Left ventricle myocardium inferior (tissue), 1 donor: ENCODE data around the gene SFN. TPM values are rescaled to one million over a fixed set of nuclear protein-coding genes. Genes with fewer than 3 reads are reported as not detected.
A peak's percentile ranks its signal among the peaks of the same experiment; 100 is the strongest.
"Not testable (repeated sequence)": the region's sequence is repeated elsewhere in the genome, so short reads cannot be mapped to it uniquely, and the experiment has no call there.

Source experiments
- DNase-seq: peaks from one replicate; pipeline ENCODE4 v3.0.0-alpha.2; 2020
- H3K27ac ChIP-seq: fragments of 200-600 bp; replicated peaks from 2 replicates; pipeline ENCODE4 v1.8.0; 2021
- H3K27me3 ChIP-seq: fragments of 200-600 bp; 2 replicates; pipeline ENCODE4 v1.8.0; 2021; ENCODE audit warnings: low read depth
- H3K36me3 ChIP-seq: fragments of 200-600 bp; 2 replicates; pipeline ENCODE4 v1.8.0; 2021
- H3K4me1 ChIP-seq: fragments of 200-600 bp; 2 replicates; pipeline ENCODE4 v1.8.0; 2021
- H3K4me3 ChIP-seq: fragments of 200-600 bp; 2 replicates; pipeline ENCODE4 v1.8.0; 2021; ENCODE audit warnings: mild to moderate bottlenecking, moderate library complexity
- H3K9me3 ChIP-seq: fragments of 200-600 bp; replicated peaks from 2 replicates; pipeline ENCODE4 v1.8.0; 2021
- CTCF ChIP-seq: fragments of 200-600 bp; IDR thresholded peaks from 2 replicates; pipeline ENCODE4 v1.8.0; 2021; ENCODE audit warnings: antibody characterized with exemption, mild to moderate bottlenecking, borderline replicate concordance
- intact Hi-C: fragments of 100-400 bp; cut with micrococcal nuclease; formaldehyde crosslinking; loops from one replicate; pipeline ENCODE4 v1.11.0; 2022
- total RNA-seq: library from RNA; stranded (reverse); fragmentation: NEBNext Ultra II Directional; extraction: Animal tissue kit (Norgen Biotek cat#: 25700); gene quantifications from one replicate; pipeline ENCODE4 v1.2.1, GENCODE V29; 2021
- donor health status: DM: no; HTN: yes; CAD: no; lungs with severe emphysema.

SFN gene
- total RNA-seq, 1 donor from 2014 or later: 0.16 TPM

DNA sequence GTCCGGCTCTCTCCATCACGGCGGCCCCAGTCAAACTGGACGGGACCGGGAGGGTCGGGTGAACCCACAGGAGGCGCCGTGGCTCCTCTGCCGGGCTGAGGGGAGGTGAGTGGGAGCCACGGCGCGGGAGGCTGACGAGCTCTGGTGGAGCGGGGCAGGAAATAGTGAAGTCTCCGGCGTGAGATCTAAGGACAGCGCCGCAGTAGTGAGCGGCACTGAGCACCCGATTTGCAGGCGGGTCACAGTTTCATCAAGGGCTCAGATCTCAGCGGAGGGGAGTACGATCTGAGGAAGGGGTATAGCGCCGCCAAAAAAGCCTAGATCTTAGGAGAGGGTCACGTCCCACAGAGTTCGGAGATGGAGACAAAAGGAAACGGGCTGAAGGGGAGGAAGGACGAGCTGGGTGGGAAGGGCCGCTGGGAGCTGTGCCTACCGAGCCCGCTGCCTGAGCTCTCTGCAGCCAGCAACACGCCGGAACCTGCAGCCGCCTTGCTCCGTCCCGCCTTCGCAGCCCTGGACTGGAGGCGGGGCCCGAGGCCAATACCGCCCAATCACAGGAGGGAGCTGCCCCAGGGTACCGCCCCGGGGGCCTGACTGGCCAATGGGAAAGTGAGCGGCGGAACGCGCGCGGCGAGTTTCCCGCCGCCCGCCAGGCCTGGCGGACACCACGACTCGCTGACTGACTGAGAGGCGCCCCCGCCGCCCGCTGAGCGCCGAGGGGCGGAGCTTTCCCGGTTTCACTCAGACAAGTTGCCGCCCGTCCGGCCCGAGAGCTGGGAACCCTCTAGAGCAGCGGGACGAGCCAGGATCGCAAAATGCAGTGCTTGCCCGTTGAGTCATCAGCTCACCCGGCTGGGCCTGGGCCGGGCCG, 1.9 kb downstream of the SFN start:
- intact Hi-C loops: no loop called here
- peak; percentile 13 for TF ChIP-seq CTCF
- H3K27me3 ChIP-seq: no peaks in the 10 kb centered on the region

GRCh38 chr1:26873097-26873496, 10.1 kb downstream of the SFN start:
- not testable (repeated sequence) for H3K27ac ChIP-seq, DNase-seq, H3K9me3 ChIP-seq, H3K27me3 ChIP-seq, H3K4me1 ChIP-seq, H3K4me3 ChIP-seq
- intact Hi-C loops: loop anchor here (10.0 kb wide), 1 partner anchor 268 kb away; no protein-coding TSS in a partner anchor
- peaks cover 15% of the 10 kb centered on the region for H3K36me3 ChIP-seq

More for the DNA sequence above, 1.9 kb downstream of the SFN start:
- H3K4me1 ChIP-seq: peaks cover 21% of the 10 kb centered on the region
- H3K36me3 ChIP-seq: no peaks in the 10 kb centered on the region
- H3K27ac ChIP-seq: peak overlapping the region; percentile 98
- H3K4me3 ChIP-seq: peak overlapping the region; percentile 75
- H3K9me3 ChIP-seq: no peaks in the 10 kb centered on the region
- DNase-seq: peak; percentile 97

- Histone ChIP-seq H3K4me3 (no peak overlapping the region), H3K27me3 (no peaks in the 10 kb centered on the region), H3K36me3 (peaks cover 33% of the 10 kb centered on the region), H3K27ac (no peak overlapping the region), H3K4me1 (peaks cover 5% of the 10 kb centered on the region), H3K9me3 (no peaks in the 10 kb centered on the region)
- no peak for DNase-seq
- TF ChIP-seq CTCF: no peak
- intact Hi-C loops: loop anchor here (10.0 kb wide), 1 partner anchor 270 kb away; no protein-coding TSS in a partner anchor
Observed at GRCh38 chr1:26874896-26875295, 11.9 kb downstream of the SFN start.

- no peak overlapping the region for H3K4me3 ChIP-seq
- no peak for DNase-seq
- H3K9me3 ChIP-seq: no peaks in the 10 kb centered on the region
- TF ChIP-seq CTCF: no peak
- no peaks in the 10 kb centered on the region for H3K27me3 ChIP-seq
- peaks cover 5% of the 10 kb centered on the region for H3K4me1 ChIP-seq
- intact Hi-C loops: loop anchor here (10.0 kb wide), 1 partner anchor 273 kb away; no protein-coding TSS in a partner anchor
- peaks cover 57% of the 10 kb centered on the region for H3K36me3 ChIP-seq
- H3K27ac ChIP-seq: no peak overlapping the region
Observed at GRCh38 chr1:26877326-26877725, 14.4 kb downstream of the SFN start.

GRCh38 chr1:26879793-26880192, 16.8 kb downstream of the SFN start:
- H3K4me3 ChIP-seq: no peak overlapping the region
- peaks cover 5% of the 10 kb centered on the region for H3K4me1 ChIP-seq
- intact Hi-C loops: loop anchor here (10.0 kb wide), 1 partner anchor 275 kb away; no protein-coding TSS in a partner anchor
- H3K27ac ChIP-seq: no peak overlapping the region
- peaks cover 82% of the 10 kb centered on the region for H3K36me3 ChIP-seq
- H3K9me3 ChIP-seq: no peaks in the 10 kb centered on the region
- DNase-seq: no peak
- TF ChIP-seq CTCF: no peak
- no peaks in the 10 kb centered on the region for H3K27me3 ChIP-seq

DNA sequence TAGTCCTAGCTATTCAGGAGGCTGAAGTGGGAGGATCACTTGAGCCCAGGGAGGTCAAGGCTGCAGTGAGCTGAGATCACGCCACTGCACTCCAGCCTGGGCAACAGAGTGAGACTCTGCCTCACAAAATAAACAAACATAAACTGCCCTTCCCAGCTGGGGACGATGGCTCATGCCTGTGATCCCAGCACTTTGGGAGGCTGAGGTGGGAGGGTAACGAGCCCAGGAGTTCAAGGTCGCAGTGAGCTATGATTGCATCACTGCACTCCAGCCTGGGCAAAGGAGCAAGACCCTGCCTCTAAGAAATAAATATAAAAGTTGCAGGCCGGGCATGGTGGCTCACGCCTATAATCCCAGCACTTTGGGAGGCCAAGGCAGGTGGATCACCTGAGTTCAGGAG, 18.7 kb downstream of the SFN start:
- intact Hi-C loops, H3K27me3 ChIP-seq, H3K27ac ChIP-seq, DNase-seq, H3K9me3 ChIP-seq, H3K4me1 ChIP-seq, H3K4me3 ChIP-seq: not testable (repeated sequence)
- peaks cover 93% of the 10 kb centered on the region for H3K36me3 ChIP-seq
